ENCODE measurements around the gene CFAP73. TPM values are rescaled to one million over a fixed set of nuclear protein-coding genes. Genes with fewer than 3 reads are reported as not detected.

Gene CFAP73
- total RNA-seq, 2 experiments from 2014 or later, result 0.17 to 0.38 TPM

- POLR2A ChIA-PET, result no interaction called here
- CTCF ChIA-PET, result interaction anchor here (0.6 to 0.8 kb wide), 2 partner anchors 26 to 174 kb away, joined by 3 read pairs; no protein-coding TSS in a partner anchor
These were observed 29.5 kb downstream of the CFAP73 start for GRCh38 chr12:113179023-113179422.

GRCh38 chr12:113180333-113180732 is 30.8 kb downstream of the CFAP73 start:
- POLR2A ChIA-PET, result no interaction called here

GRCh38 chr12:113181975-113182374 is 32.5 kb downstream of the CFAP73 start:
- ChIA-PET POLR2A (interaction anchor here (0.8 kb wide), 1 partner anchor 189 kb away, joined by 4 read pairs; no protein-coding TSS in a partner anchor), CTCF (interaction anchor here (0.6 to 1.5 kb wide), 2 partner anchors 7 to 189 kb away, joined by 3 read pairs; no protein-coding TSS in a partner anchor)

More at GRCh38 chr12:113180333-113180732, 30.8 kb downstream of the CFAP73 start:
- CTCF ChIA-PET, result no interaction called here

GRCh38 chr12:113183030-113183589 is 33.6 kb downstream of the CFAP73 start:
- ChIA-PET POLR2A (interaction anchor here (0.6 kb wide), 1 partner anchor 331 kb away, joined by 4 read pairs; no protein-coding TSS in a partner anchor), CTCF (interaction anchor here (1.5 kb wide), 1 partner anchor 190 kb away, joined by 3 read pairs; no protein-coding TSS in a partner anchor)

GRCh38 chr12:113184098-113184899 is 34.8 kb downstream of the CFAP73 start:
- ChIA-PET POLR2A (interaction anchor here (0.8 to 3.2 kb wide), 3 partner anchors 19 to 151 kb away, joined by 3 to 13 read pairs (median 3); partner anchors contain the start of genes SLC8B1 and TPCN1), CTCF (interaction anchor here (1.0 kb wide), 1 partner anchor 10 kb away, joined by 4 read pairs; no protein-coding TSS in a partner anchor)

GRCh38 chr12:113184900-113185179 is 35.3 kb downstream of the CFAP73 start:
- ChIA-PET CTCF (interaction anchor here (0.9 to 1.3 kb wide), 6 partner anchors 10 to 136 kb away, joined by 3 to 5 read pairs (median 4); no protein-coding TSS in a partner anchor), POLR2A (interaction anchor here (0.9 to 3.2 kb wide), 6 partner anchors 12 to 207 kb away, joined by 3 to 13 read pairs (median 5); partner anchors contain the start of genes OAS2 and TPCN1)

- ChIA-PET CTCF (interaction anchor here (0.9 to 1.3 kb wide), 6 partner anchors 10 to 240 kb away, joined by 3 to 5 read pairs (median 4); no protein-coding TSS in a partner anchor), POLR2A (interaction anchor here (0.5 to 3.2 kb wide), 8 partner anchors 11 to 283 kb away, joined by 3 to 13 read pairs (median 4); partner anchors contain the start of genes OAS2 and TPCN1)
These were observed 35.9 kb downstream of the CFAP73 start, which contains the start of the genes DDX54 and RITA1 for GRCh38 chr12:113185180-113186032. DDX54 (minus strand) TSS chr12:113185478; CDS start chr12:113185451, 27 bp downstream. RITA1 (plus strand) TSS chr12:113185721; CDS start chr12:113186747, 1,026 bp downstream.

GRCh38 chr12:113186033-113186365 is 36.5 kb downstream of the CFAP73 start:
- POLR2A ChIA-PET, result interaction anchor here (0.5 to 3.2 kb wide), 6 partner anchors 10 to 283 kb away, joined by 3 to 13 read pairs (median 6); partner anchors contain the start of genes OAS2 and TPCN1
- CTCF ChIA-PET, result interaction anchor here (0.8 to 1.3 kb wide), 6 partner anchors 12 to 240 kb away, joined by 3 to 5 read pairs (median 4); no protein-coding TSS in a partner anchor

- ChIA-PET CTCF (interaction anchor here (0.8 to 1.7 kb wide), 3 partner anchors 12 to 239 kb away, joined by 3 to 7 read pairs (median 4); no protein-coding TSS in a partner anchor), POLR2A (interaction anchor here (0.5 to 3.2 kb wide), 3 partner anchors 35 to 226 kb away, joined by 3 to 13 read pairs (median 7); partner anchors contain the start of genes OAS2 and TPCN1)
These were observed 37.3 kb downstream of the CFAP73 start for GRCh38 chr12:113186666-113187325.

- CTCF ChIA-PET, result interaction anchor here (0.7 to 0.9 kb wide), 3 partner anchors 15 to 281 kb away, joined by 3 to 4 read pairs (median 3); no protein-coding TSS in a partner anchor
- POLR2A ChIA-PET, result no interaction called here
These were observed 39.8 kb downstream of the CFAP73 start for GRCh38 chr12:113189361-113189760.

- POLR2A ChIA-PET, result interaction anchor here (0.6 kb wide), 2 partner anchors 170 to 477 kb away, joined by 3 to 5 read pairs; no protein-coding TSS in a partner anchor
- CTCF ChIA-PET, result no interaction called here
These were observed 41.2 kb downstream of the CFAP73 start for GRCh38 chr12:113190761-113191160.

- POLR2A ChIA-PET, result no interaction called here
- CTCF ChIA-PET, result no interaction called here
These were observed 41.7 kb downstream of the CFAP73 start for GRCh38 chr12:113191227-113191626.

- ChIA-PET POLR2A (no interaction called here), CTCF (interaction anchor here (0.7 to 1.5 kb wide), 2 partner anchors 10 to 727 kb away, joined by 3 to 5 read pairs; partner anchors contain the start of genes DDX54 and RITA1)
These were observed 45.5 kb downstream of the CFAP73 start for GRCh38 chr12:113194971-113195391.

GRCh38 chr12:113195598-113195997 is 46.1 kb downstream of the CFAP73 start:
- ChIA-PET POLR2A (no interaction called here), CTCF (interaction anchor here (1.1 to 1.5 kb wide), 3 partner anchors 10 to 117 kb away, joined by 3 read pairs; partner anchors contain the start of genes DDX54 and RITA1)

GRCh38 chr12:113196582-113196981 is 47.1 kb downstream of the CFAP73 start:
- POLR2A ChIA-PET, result interaction anchor here (0.6 to 1.2 kb wide), 3 partner anchors 11 to 25 kb away, joined by 3 to 5 read pairs (median 4); partner anchors contain the start of genes DDX54, RITA1 and TPCN1
- CTCF ChIA-PET, result interaction anchor here (0.7 to 1.5 kb wide), 3 partner anchors 26 to 178 kb away, joined by 3 read pairs; no protein-coding TSS in a partner anchor

- POLR2A ChIA-PET, result interaction anchor here (0.5 to 1.2 kb wide), 4 partner anchors 11 to 108 kb away, joined by 3 to 5 read pairs (median 3); partner anchors contain the start of genes DDX54, RITA1 and TPCN1
- CTCF ChIA-PET, result interaction anchor here (0.6 to 1.5 kb wide), 11 partner anchors 11 to 949 kb away, joined by 3 to 10 read pairs (median 4); partner anchors contain the start of genes DDX54 and RITA1
These were observed 47.5 kb downstream of the CFAP73 start for GRCh38 chr12:113196990-113197389.

- CTCF ChIA-PET, result interaction anchor here (0.6 to 1.2 kb wide), 10 partner anchors 10 to 949 kb away, joined by 3 to 10 read pairs (median 4); partner anchors contain the start of genes DDX54 and RITA1
- POLR2A ChIA-PET, result interaction anchor here (0.5 to 1.2 kb wide), 4 partner anchors 10 to 108 kb away, joined by 3 to 5 read pairs (median 3); partner anchors contain the start of genes DDX54, RITA1 and TPCN1
These were observed 48.1 kb downstream of the CFAP73 start for GRCh38 chr12:113197518-113198077.
